ENCODE measurements around the gene PATL1. TPM values are rescaled to one million over a fixed set of nuclear protein-coding genes. Genes with fewer than 3 reads are reported as not detected.

PATL1 gene
- total and polyA plus RNA-seq, 5 experiments from 2014 or later, result 3.2 to 40.7 (median 8.2) TPM

GRCh38 chr11:59669611-59670009, 773 bp upstream of the PATL1 start:
- POLR2A ChIA-PET, result interaction anchor here (0.6 to 2.7 kb wide), 17 partner anchors 8 to 1094 kb away, joined by 3 to 96 read pairs (median 6); partner anchors contain the start of genes LPXN, MRPL16, OSBP and STX3
- no peaks in the 10 kb centered on the region for H3K9me3 Mint-ChIP-seq
- no peaks in the 10 kb centered on the region for H3K27me3 Mint-ChIP-seq

GRCh38 chr11:59668188-59668949, 468 bp downstream of the PATL1 start:
- DNase-seq (peak in 6 of 10 donors; percentile 33 to 76 (median 59)), ATAC-seq (peak; percentile 24 to 37)
- Mint-ChIP-seq H3K27ac (peak overlapping the region; percentile 87 to 100 (median 94)), H3K4me1 (peaks cover 20 to 51% (median 45%) of the 10 kb centered on the region in 4 donors), H3K4me3 (peak overlapping the region; percentile 78 to 99 (median 91)), H3K27me3 (no peaks in the 10 kb centered on the region), H3K36me3 (peaks cover 0 to 38% (median 4%) of the 10 kb centered on the region in 3 donors), H3K9me3 (no peaks in the 10 kb centered on the region)
- POLR2A ChIA-PET, result interaction anchor here (0.9 to 2.7 kb wide), 14 partner anchors 9 to 142 kb away, joined by 3 to 96 read pairs (median 6); partner anchors contain the start of genes MRPL16, OSBP and STX3

More at GRCh38 chr11:59669611-59670009, 773 bp upstream of the PATL1 start:
- no peak for ATAC-seq
- peak overlapping the region; percentile 96 to 100 (median 100) for H3K27ac Mint-ChIP-seq
- DNase-seq, result no peak
- H3K4me3 Mint-ChIP-seq, result peak overlapping the region; percentile 96 to 99 (median 97)
- H3K4me1 Mint-ChIP-seq, result peaks cover 17 to 41% (median 38%) of the 10 kb centered on the region in 4 donors
- H3K36me3 Mint-ChIP-seq, result peaks cover 0 to 28% (median 4%) of the 10 kb centered on the region in 3 donors

- Mint-ChIP-seq H3K27me3 (no peaks in the 10 kb centered on the region), H3K4me3 (peak overlapping the region; percentile 78 to 99 (median 91)), H3K27ac (peak overlapping the region; percentile 66 to 100 (median 94)), H3K9me3 (no peaks in the 10 kb centered on the region), H3K4me1 (peaks cover 20 to 56% (median 46%) of the 10 kb centered on the region in 4 donors), H3K36me3 (peaks cover 0 to 44% (median 4%) of the 10 kb centered on the region in 3 donors)
- ATAC-seq (no peak), DNase-seq (no peak)
- POLR2A ChIA-PET, result no interaction called here
Measured at GRCh38 chr11:59667812-59668187, 1.0 kb downstream of the PATL1 start.

GRCh38 chr11:59666969-59667368, 1.9 kb downstream of the PATL1 start:
- POLR2A ChIA-PET, result no interaction called here
- Mint-ChIP-seq H3K36me3 (peaks cover 0 to 44% (median 4%) of the 10 kb centered on the region in 3 donors), H3K27ac (peak overlapping the region in 7 of 10 donors; percentile 32 to 100 (median 88)), H3K4me3 (peak overlapping the region; percentile 7 to 97 (median 88)), H3K4me1 (peaks cover 20 to 61% (median 48%) of the 10 kb centered on the region in 4 donors), H3K9me3 (no peaks in the 10 kb centered on the region), H3K27me3 (no peaks in the 10 kb centered on the region)
- ATAC-seq, result no peak
- DNase-seq, result no peak

- peaks cover 18 to 53% (median 35%) of the 10 kb centered on the region in 4 donors for H3K4me1 Mint-ChIP-seq
- peak overlapping the region in 6 of 10 donors; percentile 7 to 73 (median 30) for H3K27ac Mint-ChIP-seq
- DNase-seq (no peak), ATAC-seq (no peak)
- peak overlapping the region in 3 of 10 donors; percentile 7 to 31 (median 13) for H3K4me3 Mint-ChIP-seq
- peaks cover 8 to 80% (median 10%) of the 10 kb centered on the region in 3 donors for H3K36me3 Mint-ChIP-seq
- POLR2A ChIA-PET, result no interaction called here
- H3K27me3 Mint-ChIP-seq, result no peaks in the 10 kb centered on the region
- H3K9me3 Mint-ChIP-seq, result no peaks in the 10 kb centered on the region
Measured at GRCh38 chr11:59660621-59661020, 8.2 kb downstream of the PATL1 start.

GRCh38 chr11:59659981-59660380, 8.9 kb downstream of the PATL1 start:
- DNase-seq (no peak), ATAC-seq (no peak)
- Mint-ChIP-seq H3K9me3 (no peaks in the 10 kb centered on the region), H3K4me1 (peaks cover 16 to 48% (median 29%) of the 10 kb centered on the region in 4 donors), H3K36me3 (peaks cover 7 to 80% (median 16%) of the 10 kb centered on the region in 3 donors), H3K27ac (peak overlapping the region in 5 of 10 donors; percentile 7 to 43 (median 26)), H3K27me3 (no peaks in the 10 kb centered on the region), H3K4me3 (peak overlapping the region in 1 of 10 donors; percentile 13)
- POLR2A ChIA-PET, result no interaction called here

GRCh38 chr11:59658036-59658435, 10.8 kb downstream of the PATL1 start:
- no peak overlapping the region for H3K27ac Mint-ChIP-seq
- POLR2A ChIA-PET, result interaction anchor here (0.6 to 0.7 kb wide), 3 partner anchors 12 to 43 kb away, joined by 3 to 4 read pairs (median 3); no protein-coding TSS in a partner anchor

GRCh38 chr11:59654893-59655292, 13.9 kb downstream of the PATL1 start:
- Mint-ChIP-seq H3K9me3 (no peaks in the 10 kb centered on the region), H3K4me1 (peaks cover under 1 to 6% (median 2%) of the 10 kb centered on the region in 4 donors), H3K27me3 (no peaks in the 10 kb centered on the region), H3K36me3 (peaks cover 8 to 98% (median 46%) of the 10 kb centered on the region in 3 donors), H3K4me3 (no peak overlapping the region), H3K27ac (peak overlapping the region in 1 of 10 donors; percentile 66)
- DNase-seq, result no peak
- ATAC-seq, result no peak
- POLR2A ChIA-PET, result no interaction called here

More at GRCh38 chr11:59658036-59658435, 10.8 kb downstream of the PATL1 start:
- no peak overlapping the region for H3K4me3 Mint-ChIP-seq
- no peak for DNase-seq
- H3K4me1 Mint-ChIP-seq, result peaks cover 10 to 31% (median 18%) of the 10 kb centered on the region in 4 donors
- H3K27me3 Mint-ChIP-seq, result no peaks in the 10 kb centered on the region
- H3K36me3 Mint-ChIP-seq, result peaks cover 8 to 82% (median 23%) of the 10 kb centered on the region in 3 donors
- no peak for ATAC-seq
- H3K9me3 Mint-ChIP-seq, result no peaks in the 10 kb centered on the region

- H3K27ac Mint-ChIP-seq, result peak overlapping the region in 4 of 10 donors; percentile 27 to 48 (median 36)
Measured at GRCh38 chr11:59647245-59647980, 21.4 kb downstream of the PATL1 start.

GRCh38 chr11:59644528-59644927, 24.3 kb downstream of the PATL1 start:
- no peak for ATAC-seq
- Mint-ChIP-seq H3K4me3 (no peak overlapping the region), H3K27ac (peak overlapping the region in 3 of 10 donors; percentile 26 to 71 (median 50)), H3K36me3 (peaks cover 4 to 92% (median 33%) of the 10 kb centered on the region in 3 donors), H3K4me1 (peaks cover 0 to 3% (median 0%) of the 10 kb centered on the region in 4 donors), H3K27me3 (no peaks in the 10 kb centered on the region), H3K9me3 (no peaks in the 10 kb centered on the region)
- POLR2A ChIA-PET, result no interaction called here
- no peak for DNase-seq

More at GRCh38 chr11:59647245-59647980, 21.4 kb downstream of the PATL1 start:
- H3K4me1 Mint-ChIP-seq, result peaks cover 0 to 3% (median under 1%) of the 10 kb centered on the region in 4 donors
- no peaks in the 10 kb centered on the region for H3K27me3 Mint-ChIP-seq
- ATAC-seq, result no peak
- H3K36me3 Mint-ChIP-seq, result peaks cover 0 to 92% (median 44%) of the 10 kb centered on the region in 3 donors
- DNase-seq, result no peak
- POLR2A ChIA-PET, result no interaction called here
- no peaks in the 10 kb centered on the region for H3K9me3 Mint-ChIP-seq
- no peak overlapping the region for H3K4me3 Mint-ChIP-seq

- Mint-ChIP-seq H3K9me3 (no peaks in the 10 kb centered on the region), H3K4me1 (peaks cover 0 to 3% (median 0%) of the 10 kb centered on the region in 4 donors), H3K27me3 (no peaks in the 10 kb centered on the region), H3K36me3 (peaks cover 4 to 92% (median 35%) of the 10 kb centered on the region in 3 donors), H3K4me3 (no peak overlapping the region), H3K27ac (no peak overlapping the region)
- no peak for ATAC-seq
- DNase-seq, result no peak
- POLR2A ChIA-PET, result no interaction called here
Measured at GRCh38 chr11:59643390-59643789, 25.4 kb downstream of the PATL1 start.

- Mint-ChIP-seq H3K9me3 (no peaks in the 10 kb centered on the region), H3K27ac (peak overlapping the region in 1 of 10 donors; percentile 40), H3K4me3 (no peak overlapping the region), H3K36me3 (peaks cover 4 to 89% (median 33%) of the 10 kb centered on the region in 3 donors), H3K4me1 (peaks cover 0 to 3% (median 0%) of the 10 kb centered on the region in 4 donors), H3K27me3 (no peaks in the 10 kb centered on the region)
- no peak for ATAC-seq
- POLR2A ChIA-PET, result no interaction called here
- no peak for DNase-seq
Measured at GRCh38 chr11:59641156-59641555, 27.7 kb downstream of the PATL1 start.

Data from naive thymus-derived CD8-positive, alpha-beta T cell (primary cell).